Measurements from ENCODE around the gene MAP3K15.

MAP3K15 gene

DNA sequence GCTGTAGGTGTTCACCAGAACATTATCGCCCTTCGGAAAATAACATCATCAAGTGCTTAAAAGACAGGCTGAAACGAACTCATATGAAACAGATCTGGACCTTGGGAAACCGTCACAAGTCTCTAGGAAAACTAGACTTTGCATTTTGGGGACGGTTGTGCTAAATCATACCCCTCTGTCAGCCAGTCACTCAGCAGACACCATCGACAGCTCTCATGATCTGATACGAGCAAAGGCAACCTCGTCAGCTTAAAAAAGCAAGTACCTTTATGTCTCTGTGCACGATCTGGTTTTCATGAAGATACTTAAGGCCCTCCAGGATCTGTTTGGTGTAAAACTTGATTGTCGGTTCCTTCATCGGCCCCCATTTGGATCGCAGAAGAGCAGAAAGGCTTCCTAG lies 123.2 kb downstream of the MAP3K15 start:
- no peak for DNase-seq

DNA sequence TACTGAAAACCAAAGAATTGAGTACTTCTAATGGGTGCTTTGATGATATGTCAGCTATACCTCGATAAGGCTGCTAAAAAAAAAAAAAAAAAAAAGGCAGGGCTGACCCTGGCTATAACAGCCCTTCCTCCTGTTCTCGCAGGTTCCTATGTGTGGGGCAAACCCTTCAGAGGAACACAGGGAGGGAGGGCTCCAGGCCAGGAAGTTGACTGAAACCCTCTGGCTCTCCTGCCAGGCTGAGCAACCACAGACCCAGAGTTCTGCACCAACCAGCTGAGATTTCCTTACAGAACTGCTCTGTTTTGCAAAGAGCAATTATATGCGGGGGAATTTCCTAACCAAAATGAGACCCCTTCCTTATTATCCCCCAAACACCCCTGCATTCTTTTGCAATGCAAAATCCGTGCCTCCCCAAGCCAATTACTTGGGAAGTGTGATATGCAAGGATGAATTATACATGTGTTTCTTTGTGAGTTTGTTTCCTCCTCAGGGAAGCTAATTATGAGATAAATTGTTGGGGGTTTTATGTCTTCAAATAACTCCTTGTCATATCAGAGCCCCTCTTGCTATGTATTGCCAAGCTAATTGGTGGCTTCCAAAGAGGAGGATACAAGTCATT lies 126.0 kb downstream of the MAP3K15 start:
- DNase-seq, result no peak

DNA sequence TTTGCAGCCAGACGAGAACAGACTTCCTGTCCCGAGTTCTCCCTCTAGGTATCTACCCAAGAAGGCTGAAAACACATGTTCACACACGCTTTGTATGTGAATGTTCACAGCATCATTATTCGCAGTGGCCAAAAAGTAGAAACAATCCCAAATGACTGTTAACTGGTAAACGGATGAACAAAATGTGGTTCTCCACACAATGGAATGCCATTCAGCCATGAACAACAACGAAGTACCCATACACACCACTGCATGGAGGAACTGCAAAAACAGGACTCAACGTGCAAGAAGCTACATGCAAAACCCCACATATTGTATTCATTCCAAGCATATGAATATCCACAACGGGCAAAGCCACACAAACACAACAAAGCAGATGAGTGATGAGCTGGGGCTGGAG lies 126.6 kb downstream of the MAP3K15 start:
- no peak for DNase-seq

DNA sequence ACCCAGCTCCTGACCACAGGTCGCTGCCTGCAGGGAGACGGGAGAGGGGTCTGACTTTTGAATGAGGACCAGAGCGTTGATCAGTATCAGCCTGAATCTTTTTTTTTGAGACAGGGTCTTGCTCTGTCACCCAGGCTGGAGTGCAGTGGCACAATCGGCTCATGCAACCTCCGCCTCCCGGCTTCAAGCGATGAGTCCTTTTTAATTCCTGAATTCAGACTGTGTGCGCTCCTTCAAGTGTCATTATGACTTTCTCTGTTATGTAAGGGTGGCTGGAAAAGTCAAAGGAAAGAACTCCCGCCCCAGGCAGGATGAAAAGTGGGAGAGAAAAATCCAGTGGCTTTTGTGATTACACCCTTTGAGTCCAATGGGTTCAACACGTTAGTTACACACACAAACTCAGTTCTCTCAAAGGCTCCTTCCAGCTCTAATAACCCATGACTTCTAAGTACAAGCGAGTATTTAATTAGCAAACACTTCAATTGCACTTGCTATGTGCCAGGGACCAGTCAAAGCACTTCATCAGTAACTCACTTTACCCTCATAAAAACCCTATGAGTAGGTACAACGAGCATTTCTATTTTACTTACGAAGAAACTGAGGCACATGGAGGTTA lies 127.1 kb downstream of the MAP3K15 start:
- DNase-seq, result no peak

DNA sequence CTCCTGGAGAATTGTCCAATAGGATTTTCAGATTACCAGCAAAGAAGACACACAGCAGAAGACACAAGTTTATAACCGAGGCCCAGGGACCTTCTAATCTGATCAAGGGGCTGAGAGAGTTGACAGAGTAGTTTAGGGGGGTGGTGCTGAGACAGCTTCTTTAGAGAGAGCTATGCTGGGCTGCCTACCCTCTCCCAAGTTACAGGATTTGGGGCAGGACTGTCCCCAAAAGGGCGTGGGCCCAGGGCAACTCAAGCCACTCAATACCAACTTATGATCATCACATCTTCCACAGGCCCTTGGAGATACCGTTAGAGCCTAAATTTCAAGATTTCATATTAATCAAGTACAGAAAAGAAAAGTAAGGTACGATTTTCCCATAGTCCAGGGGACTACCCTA lies 128.6 kb downstream of the MAP3K15 start:
- DNase-seq, result no peak

DNA sequence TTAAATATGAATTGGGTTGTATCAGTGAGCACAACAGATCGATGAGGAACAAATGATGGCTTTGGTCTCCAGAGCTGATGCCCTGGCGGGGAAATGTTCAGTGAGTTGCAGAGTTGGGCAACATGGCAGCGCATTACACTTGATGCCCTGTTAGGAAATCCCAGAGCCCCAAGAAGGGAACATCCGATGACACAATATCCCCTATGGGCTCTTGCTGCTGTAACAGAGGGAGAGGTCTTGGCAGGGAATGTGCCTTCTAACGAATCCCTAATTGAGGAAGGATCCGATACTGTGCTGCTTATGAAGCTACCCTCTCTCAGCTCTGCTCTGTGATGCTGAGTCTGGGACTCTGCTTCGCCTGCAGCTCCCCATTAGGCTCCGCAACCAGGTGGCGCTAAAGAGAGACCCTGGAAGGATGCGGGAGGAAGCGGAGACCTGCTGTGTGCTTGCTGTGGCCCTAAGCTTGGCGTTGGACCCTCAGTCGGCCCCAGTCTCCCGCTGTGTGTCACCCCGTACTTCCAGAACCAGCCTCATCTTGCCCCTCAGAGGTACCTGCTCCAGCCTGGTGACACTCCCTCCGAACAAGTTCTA lies 132.7 kb downstream of the MAP3K15 start:
- peak; percentile 28 for DNase-seq

DNA sequence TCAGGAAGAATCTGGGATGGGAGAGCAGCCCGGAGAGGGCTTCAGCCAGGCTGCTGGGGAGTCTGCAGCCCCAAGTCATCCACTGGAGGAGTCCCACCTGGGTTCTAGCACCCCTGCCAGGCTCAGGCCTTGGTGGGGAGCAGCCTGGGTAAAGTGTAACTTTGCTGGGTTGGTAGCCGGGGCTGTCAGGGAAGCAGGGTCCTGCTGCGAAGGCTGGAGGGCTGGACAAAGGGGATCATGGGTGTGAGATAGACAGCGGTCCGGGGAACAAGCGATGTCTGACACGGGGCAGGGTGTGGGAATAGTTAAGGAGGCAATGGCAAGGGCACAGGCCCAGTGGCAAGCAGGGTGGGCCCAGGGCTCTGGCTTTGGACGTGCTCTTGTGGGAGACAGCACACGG lies 134.0 kb downstream of the MAP3K15 start:
- no peak for DNase-seq

DNA sequence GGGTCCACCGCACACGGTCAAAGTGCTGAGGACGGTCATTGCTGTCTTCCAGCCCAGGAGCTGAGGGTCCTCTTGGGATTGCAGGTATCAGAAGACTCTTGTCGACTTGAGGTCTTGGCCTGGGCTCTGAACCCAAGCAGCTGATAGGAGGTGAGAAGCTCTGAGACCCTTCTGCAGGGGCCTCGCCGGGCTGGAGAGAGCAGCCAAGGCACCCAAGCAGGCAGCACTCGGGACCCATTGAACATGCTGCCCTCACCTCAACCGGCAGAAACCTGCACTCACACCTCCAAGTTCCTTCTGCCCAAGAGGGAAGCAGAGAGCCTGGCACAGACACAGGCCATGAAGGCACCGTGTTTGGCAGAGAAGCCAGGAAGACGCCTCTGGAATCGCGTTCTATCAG lies 137.5 kb downstream of the MAP3K15 start:
- DNase-seq, result no peak

DNA sequence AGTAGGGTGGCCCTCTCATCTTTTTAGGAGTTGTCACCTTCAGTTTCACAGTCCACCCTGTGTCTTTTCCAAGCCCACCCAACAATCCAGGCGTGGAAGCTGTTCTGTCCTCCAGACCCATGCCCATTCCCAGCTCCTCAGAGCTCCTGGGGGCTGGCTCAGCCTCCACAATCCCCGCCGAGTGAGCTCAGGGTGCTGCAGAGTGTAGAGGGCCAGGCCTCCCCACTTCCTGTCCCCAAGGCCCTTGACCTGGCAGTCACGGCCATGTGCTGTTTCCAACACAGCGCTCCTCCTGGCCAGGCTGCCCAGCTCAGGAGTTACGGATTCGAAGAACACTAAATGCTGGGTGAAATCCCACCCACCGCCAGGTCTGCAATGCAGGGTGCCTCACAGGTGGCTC lies 139.8 kb downstream of the MAP3K15 start:
- DNase-seq, result no peak

DNA sequence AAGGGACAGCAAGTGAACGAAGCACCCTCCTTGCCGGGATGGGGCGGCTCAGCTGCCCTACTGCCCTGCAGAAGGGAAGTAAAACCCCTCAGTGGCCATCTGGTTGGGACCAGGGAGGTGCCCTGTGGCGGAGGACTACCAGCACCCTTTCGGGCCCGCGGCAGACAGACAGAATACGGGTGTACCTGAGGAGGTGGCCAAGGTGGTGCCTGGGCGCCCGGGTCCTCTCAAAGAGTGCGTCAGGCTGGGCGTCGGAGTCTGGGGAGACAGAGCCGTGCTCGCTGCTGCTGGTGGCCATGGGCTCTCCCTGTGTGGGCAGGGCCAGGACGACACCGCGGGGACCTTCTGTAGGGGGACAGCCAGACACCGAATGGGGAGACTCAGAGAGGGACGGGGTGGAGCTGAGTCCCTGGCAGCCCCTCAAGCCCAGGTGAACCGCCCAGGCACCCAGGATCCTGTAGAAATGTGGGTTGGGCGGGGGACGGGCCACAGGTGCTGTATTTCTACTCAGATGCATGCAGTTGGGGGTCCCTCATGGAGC lies 141.9 kb downstream of the MAP3K15 start:
- no peak for DNase-seq

DNA sequence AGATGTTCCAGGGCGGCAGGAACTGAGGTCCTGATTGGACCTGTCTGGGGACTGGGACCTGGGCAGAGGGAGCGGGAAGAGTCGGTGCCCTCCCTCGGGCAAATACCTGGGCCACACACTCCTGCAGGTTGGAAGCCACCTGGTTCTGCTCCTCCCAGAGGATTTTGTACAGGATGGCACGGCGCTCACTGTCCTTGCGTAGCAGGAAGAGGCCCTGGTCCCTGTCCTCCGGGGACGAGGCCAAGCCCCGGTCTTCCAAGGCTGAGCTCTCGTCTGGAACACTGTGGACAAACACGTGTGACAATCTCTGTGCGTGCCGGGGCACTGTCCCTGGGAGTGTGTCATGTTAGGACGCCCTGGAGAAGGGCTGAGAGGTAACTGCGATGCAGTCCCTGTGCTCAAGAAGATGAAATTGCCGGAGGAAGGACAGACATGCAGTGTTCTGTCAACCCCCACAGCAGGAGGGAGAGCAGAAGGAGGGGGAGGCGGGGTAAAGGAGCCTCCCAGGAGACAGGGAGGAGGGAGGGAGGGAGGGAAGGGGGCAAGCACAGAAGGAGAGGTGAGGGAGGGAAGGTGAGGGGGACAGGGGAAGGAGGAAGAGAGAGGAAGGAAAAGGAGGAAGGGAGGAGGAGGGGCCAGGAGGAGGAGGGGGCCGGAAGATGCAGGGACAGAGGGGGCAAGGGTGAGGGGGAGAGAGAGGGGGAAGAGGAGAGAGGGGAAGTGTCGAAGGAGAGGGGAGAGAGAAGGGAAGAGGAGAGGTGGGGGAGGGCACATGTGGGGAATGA lies 142.6 kb downstream of the MAP3K15 start:
- no peak for DNase-seq

DNA sequence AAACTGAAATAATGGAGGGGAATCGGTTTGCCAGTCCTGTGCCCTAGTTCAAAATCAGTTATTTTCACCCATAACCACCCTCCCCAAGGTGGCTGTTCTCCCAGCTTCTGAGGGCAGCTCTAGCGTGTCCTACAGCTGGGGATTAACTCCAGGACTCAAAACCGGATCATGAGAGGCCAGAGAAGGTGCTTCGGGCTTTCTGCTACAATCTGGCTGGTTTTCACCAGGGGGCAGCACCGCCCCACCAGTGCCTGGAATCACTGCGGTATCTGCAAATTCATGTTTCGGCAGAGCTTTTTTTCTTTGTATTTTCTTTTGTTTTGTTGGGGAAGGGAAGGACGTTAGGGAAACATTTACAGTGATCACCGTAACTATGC lies 143.2 kb downstream of the MAP3K15 start:
- peak; percentile 41 for DNase-seq

DNA sequence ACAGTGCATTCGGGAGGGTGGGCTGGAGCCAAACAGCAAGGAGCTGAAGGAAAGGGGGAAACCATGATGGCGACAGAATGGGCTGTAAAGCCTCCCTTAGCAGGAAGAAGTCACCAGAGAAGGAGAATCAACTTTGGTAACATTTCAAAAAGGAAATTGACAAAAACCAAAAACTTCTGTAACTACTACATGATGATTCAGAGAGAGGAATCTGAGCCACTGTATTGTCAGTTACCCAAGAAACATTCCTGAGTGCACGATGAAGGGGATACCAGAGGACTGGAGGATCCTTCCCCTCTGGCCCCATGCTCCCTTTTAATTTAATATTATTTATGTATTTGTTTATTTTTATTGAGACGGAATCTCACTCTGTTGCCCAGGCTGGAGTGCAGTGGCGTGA lies 145.2 kb downstream of the MAP3K15 start:
- no peak for DNase-seq

DNA sequence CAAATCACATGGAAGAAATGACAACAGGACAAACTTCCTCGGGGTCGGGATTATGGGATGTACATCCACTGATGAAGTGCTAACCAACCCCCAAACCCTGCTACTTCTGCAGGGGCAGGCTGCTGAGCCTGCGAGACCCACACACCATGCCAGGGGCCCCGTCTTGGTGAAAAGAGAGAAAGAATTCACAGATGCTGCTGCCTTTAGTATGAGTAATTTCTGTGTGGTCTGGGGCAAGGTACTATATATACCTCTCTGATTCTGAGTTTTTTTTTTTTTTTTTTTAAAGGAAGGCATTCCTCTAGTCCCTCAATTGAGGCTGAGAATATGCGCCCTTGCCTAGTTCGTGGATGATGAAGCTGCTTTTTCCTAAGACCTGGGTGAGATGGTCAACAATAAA lies 146.7 kb downstream of the MAP3K15 start:
- DNase-seq, result no peak

DNA sequence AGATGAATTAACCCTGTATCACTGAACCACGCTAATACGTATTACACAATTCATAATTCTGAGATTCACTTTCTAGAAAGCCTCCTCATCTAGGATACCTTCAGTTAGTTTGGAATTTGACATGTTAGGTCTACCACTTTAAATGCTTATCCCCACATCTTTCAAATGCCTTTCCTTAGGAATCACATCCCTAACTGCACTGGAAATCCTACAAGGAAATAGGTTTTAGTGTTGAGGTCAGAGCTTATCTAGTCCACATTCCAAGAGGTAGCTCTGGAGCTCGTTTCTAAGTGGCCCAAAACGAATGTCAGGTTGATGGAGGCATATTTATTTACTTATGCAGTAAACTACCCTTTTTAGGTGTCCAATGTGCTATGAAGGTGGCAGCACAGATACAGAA lies 153.6 kb downstream of the MAP3K15 start:
- DNase-seq, result no peak

DNA sequence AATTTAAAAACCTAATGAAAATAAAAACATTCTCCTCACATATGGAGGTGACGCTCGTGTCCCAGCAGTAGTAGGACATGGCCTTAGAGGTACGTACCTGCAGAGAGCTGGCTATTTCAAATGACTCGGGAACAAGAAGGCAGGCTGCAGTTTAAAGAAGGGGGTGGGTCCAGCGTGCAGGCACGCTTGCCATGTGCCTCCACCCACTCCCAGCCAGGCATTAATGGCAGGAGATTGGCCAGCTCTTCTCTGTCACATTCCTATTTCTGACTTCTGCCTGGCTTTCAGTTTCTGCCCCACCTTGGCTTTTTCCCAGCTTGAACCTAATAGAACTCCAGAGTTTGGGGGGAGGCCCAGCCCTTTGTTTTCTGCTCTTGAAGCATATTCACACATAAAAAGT lies 154.4 kb downstream of the MAP3K15 start:
- no peak for DNase-seq

DNA sequence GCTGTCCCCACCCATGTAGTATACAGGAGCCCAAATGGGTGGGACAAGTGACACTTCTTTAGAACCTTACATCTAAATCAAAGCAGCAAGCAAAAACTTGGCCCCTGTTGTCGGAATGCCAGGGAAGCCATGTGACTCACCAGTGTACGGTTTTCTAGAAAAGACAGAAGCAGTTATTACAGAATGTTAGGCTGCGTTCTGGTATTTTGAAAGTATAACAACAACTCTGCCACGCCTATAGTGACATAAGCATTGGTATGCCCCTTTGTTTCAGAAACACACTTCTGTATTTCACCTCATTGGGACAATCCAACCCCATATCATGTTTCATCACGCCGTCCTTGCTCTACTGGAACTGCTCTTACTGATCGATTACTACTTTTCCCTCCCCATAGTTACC lies 156.8 kb downstream of the MAP3K15 start:
- DNase-seq, result no peak

DNA sequence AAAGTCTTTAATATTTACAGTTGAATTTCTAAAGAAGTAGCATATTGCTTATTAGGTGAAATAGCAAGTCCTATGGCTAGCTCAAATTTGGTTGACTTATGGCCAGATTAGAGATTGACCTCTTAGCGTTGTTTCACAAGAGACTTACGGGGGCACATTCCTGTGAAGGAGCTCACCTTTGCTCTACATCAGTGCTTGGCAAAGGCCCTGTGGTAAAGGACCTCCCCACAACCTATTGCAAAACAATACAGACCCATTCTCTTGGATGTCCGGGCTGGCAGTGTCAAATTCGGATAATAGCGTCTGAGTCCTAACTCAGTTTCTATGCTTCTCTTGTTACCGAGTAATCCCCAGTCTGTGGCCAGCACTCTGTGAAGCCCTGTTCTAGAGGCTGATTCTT lies 160.7 kb downstream of the MAP3K15 start:
- DNase-seq, result no peak

DNA sequence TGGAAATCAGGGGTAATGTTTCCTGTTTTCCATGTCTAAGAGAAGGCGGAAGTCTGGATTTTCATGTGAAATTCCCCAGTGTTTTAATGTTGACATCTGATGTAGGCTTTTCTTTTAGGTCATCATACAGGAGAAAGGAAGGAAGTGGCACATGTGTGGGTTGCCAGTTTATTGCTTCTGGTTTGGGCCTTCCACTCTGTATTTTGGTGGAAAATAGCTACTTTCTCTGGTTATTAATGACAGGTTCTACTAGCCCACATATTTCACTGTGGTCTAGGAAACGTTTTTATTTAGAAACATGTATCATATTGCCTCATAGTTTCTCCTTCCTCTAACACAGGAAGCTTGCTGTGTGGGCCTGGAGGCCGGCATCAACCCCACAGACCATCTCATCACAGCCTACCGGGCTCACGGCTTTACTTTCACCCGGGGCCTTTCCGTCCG lies 164.3 kb downstream of the MAP3K15 start:
- no peak for DNase-seq

DNA sequence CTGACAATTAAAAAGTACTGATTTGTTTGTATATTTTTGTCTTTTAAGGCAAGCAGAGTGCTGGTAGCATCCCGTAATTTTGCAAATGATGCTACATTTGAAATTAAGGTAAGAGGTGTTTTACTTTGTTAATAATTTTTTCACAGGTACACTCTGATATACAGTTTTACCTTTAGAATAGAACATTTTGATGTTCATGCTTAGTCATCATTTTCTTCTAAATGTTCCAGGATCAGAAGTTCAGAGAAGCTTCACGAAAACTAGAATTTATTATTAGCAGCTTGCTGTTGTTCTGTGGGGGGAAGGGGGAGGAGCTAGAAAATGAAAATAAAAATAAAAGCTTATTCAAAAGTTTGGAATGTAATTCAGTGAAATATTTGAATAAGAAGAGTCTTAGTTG lies 166.0 kb downstream of the MAP3K15 start:
- no peak for DNase-seq

DNA sequence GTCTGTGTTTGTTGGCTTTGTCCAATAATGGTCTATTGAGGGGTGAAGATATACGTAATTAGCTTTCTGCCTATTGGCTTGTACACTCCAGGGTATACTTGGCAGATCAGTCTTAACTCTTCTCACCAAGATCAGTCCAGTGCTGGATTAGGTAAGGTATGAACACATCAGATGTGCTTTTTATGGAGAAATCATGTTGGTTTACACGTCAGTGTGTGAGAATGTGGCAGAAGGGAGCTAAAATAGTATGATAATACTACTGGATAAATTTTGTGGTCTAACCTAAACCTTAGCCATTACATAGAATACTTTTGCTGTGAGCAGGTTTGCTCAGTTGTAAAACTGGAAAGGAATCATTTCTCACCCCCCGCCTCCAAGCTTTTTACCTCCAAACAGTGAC lies 167.4 kb downstream of the MAP3K15 start:
- DNase-seq, result no peak

DNA sequence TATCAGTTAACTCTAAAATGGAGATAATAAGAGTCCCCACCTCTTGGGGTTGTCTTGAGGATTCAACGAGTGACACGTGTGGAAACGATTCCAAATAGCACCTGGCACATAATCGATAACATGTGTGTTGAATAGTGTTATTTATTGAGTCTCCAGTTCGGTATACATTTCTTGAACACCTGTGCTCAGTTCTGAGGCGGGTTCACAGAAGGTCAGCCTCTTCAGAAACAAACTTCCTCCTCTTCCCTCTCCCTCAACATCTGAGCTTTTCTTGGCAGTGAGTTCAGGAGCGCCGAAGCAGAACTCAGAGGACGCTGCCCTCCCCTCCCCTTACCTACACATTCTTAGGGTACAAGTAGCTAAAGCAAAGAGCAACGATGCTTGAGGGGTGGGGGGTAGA lies 170.6 kb downstream of the MAP3K15 start:
- DNase-seq, result no peak

DNA sequence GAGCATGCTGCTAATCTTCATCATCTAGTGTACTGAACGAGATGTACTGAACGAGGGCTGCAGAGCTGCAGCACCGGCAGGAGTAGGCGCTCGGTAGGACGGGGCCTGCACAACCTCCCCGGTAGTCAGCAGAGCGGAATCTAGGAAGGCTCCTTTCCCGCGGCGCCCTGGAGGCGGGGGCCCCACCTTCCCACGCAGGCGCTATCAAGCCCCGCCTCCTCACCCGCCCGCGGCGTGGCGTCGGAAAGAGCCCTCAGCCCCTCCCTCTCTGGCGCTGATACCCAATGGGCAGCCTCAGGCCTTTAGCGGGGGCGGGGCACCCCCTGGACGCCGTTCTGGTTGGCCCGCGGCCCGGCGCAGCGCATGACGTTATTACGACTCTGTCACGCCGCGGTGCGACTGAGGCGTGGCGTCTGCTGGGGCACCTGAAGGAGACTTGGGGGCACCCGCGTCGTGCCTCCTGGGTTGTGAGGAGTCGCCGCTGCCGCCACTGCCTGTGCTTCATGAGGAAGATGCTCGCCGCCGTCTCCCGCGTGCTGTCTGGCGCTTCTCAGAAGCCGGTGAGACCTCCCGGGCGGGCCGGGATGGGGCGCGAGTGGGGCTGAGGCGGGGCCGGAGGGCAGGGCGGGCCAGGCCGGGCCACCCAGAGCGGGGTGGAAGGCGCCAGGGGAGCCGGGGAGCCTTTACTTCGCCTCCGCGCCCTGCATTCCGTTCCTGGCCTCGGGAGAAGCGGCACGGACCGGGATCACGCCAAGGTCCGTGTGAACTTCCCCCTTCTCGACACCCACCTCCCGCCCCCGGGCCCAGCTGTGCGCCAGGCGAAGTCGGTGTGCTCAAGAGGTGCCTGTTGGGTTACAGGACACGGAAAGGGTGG lies 171.5 kb downstream of the MAP3K15 start, which contains the start of gene PDHA1:
PDHA1 (plus strand) TSS at position 393 of the 874 bp plus-strand sequence; CDS start at position 504, 111 bp downstream.
- peak; percentile 87 for DNase-seq

Measured in activated effector memory CD4-positive, alpha-beta T cell treated with Interleukin-2 at 50 U/mL for 16 hours (primary cell).